ENCODE measurements around the gene ERVW-1.

- TF ChIP-seq EP300 (IDR thresholded peaks at IDR 0.05) = no peak
- TF ChIP-seq CTCF (IDR thresholded peaks at IDR 0.05) = no peak
- TF ChIP-seq POLR2A (IDR thresholded peaks at IDR 0.05) = no peak
These were observed 7.6 kb upstream of the ERVW-1 start for GRCh38 chr7:92485267-92485892.
